HG03103 (cell line): ENCODE results near the gene GAST.
"Not testable (repeated sequence)": the region's sequence is repeated elsewhere in the genome, so short reads cannot be mapped to it uniquely, and the experiment has no call there.

Experiments
- ATAC-seq: cut with Tn5 transposase; IDR thresholded peaks from one replicate; pipeline ENCODE4 v1.9.1; 2021; ENCODE audit warnings: low read depth; ENCODE audit not compliant: unreplicated experiment

Gene GAST

GRCh38 chr17:41683441-41684007 lies 28.6 kb upstream of the GAST start:
- no peak for ATAC-seq

- no peak for ATAC-seq
These were observed 28.1 kb upstream of the GAST start for GRCh38 chr17:41684035-41684434.

GRCh38 chr17:41685753-41686152 lies 26.4 kb upstream of the GAST start:
- ATAC-seq: not testable (repeated sequence)

GRCh38 chr17:41686281-41686680 lies 25.9 kb upstream of the GAST start:
- ATAC-seq: no peak

- no peak for ATAC-seq
These were observed 24.1 kb upstream of the GAST start for GRCh38 chr17:41687828-41688640.

GRCh38 chr17:41688641-41689496 lies 23.3 kb upstream of the GAST start, which contains the start of gene EIF1:
Gene EIF1, plus strand, starts transcription at chr17:41688885. Its CDS starts 154 bp downstream, at chr17:41689039.
- ATAC-seq: peak; percentile 69

GRCh38 chr17:41689497-41690299 lies 22.4 kb upstream of the GAST start:
- ATAC-seq: no peak

GRCh38 chr17:41690497-41690896 lies 21.6 kb upstream of the GAST start:
- no peak for ATAC-seq

- ATAC-seq: no peak
These were observed 20.9 kb upstream of the GAST start for GRCh38 chr17:41691031-41691777.

- no peak for ATAC-seq
These were observed 19.2 kb upstream of the GAST start for GRCh38 chr17:41692722-41693521.

- no peak for ATAC-seq
These were observed 16.9 kb upstream of the GAST start for GRCh38 chr17:41695134-41695661.

- ATAC-seq: no peak
These were observed 16.0 kb upstream of the GAST start for GRCh38 chr17:41695954-41696757.

GRCh38 chr17:41697122-41697962 lies 14.8 kb upstream of the GAST start:
- no peak for ATAC-seq

- not testable (repeated sequence) for ATAC-seq
These were observed 11.3 kb upstream of the GAST start for GRCh38 chr17:41700843-41701242.

GRCh38 chr17:41702712-41703111 lies 9.4 kb upstream of the GAST start:
- ATAC-seq: no peak

- no peak for ATAC-seq
These were observed 6.7 kb upstream of the GAST start for GRCh38 chr17:41705271-41705991.
